Effector memory CD4-positive, alpha-beta T cell (primary cell): ENCODE results near the gene SMPD3.

Experiments used
- DNase-seq, 3 donors: peaks; one replicate each; pipeline ENCODE4 v3.0.0-alpha.2; 2020
- H3K27ac ChIP-seq: 2 replicates; pipeline ENCODE4 v1.7.0; 2013; ENCODE audit warnings: mild to moderate bottlenecking, low read length, moderate library complexity; ENCODE audit not compliant: insufficient read depth, poor library complexity, severe bottlenecking
- H3K27me3 ChIP-seq: replicated peaks from 2 replicates; pipeline ENCODE4 v1.7.0; 2013; ENCODE audit warnings: mild to moderate bottlenecking, low read length; ENCODE audit not compliant: insufficient read depth, control insufficient read depth, poor library complexity, severe bottlenecking
- H3K36me3 ChIP-seq: 2 replicates; pipeline ENCODE4 v1.7.0; 2013; ENCODE audit warnings: mild to moderate bottlenecking, low read length, moderate library complexity; ENCODE audit not compliant: control insufficient read depth, insufficient read depth
- H3K4me1 ChIP-seq: 2 replicates; pipeline ENCODE4 v1.7.0; 2013; ENCODE audit warnings: low read length, mild to moderate bottlenecking; ENCODE audit not compliant: control insufficient read depth, insufficient read depth, poor library complexity, severe bottlenecking
- H3K4me3 ChIP-seq: 2 replicates; pipeline ENCODE4 v1.7.0; 2013; ENCODE audit warnings: low read length, low read depth, mild to moderate bottlenecking; ENCODE audit not compliant: insufficient read depth, poor library complexity, severe bottlenecking
- H3K9me3 ChIP-seq: 2 replicates; pipeline ENCODE4 v1.7.0; 2013; ENCODE audit warnings: mild to moderate bottlenecking, low read length, moderate library complexity; ENCODE audit not compliant: control insufficient read depth

SMPD3 gene

DNA sequence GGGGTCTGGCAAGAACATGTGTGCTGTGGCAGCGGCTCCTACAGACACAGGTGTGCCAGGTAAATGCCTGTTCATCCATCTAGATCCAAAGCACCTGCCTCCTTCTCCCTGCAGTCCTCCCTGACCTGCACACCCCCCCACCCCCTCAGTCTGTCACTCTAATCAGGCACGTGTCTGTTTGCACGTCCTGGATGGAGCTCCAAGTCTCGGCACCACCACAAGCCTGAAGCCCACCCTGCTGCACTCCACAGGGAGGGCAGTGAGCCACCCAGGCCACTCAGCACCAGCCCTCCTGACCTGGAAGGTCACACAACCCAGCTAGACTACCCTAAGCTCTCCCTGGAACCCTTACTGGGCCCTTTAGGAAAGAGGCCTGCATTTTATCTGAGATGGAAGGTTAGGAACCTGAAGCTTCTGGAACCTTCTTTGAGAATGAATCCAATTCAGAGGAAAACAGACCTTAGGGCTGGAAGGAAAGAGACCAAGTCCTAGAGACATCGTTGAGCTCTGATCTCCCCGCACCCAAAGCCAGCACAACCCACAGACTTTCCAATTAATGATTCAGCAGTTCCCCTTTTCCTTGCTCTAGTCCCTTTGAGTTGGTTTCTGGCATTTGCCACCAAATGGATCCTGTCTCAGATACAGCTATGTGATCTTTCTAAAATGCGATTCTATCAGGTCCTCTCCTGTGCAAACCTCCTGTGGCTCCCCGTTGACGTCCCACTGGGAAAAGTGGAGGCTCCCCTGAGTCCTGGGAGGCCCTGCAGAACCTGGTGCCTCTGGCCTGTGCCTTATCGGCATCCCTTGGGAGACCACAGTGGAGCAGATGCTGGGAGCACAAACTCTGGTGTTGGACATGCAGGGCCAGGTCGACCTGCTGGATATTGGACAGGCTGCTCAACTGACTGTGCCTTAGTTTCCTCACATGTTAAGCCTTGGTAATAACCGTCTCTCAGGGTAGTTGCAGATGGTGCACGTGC, 69.6 kb downstream of the SMPD3 start:
- Histone ChIP-seq H3K9me3 (no peaks in the 10 kb centered on the region), H3K27me3 (no peaks in the 10 kb centered on the region), H3K36me3 (no peaks in the 10 kb centered on the region), H3K4me3 (no peak overlapping the region), H3K27ac (no peak overlapping the region), H3K4me1 (peaks cover 8% of the 10 kb centered on the region)
- no peak for DNase-seq

DNA sequence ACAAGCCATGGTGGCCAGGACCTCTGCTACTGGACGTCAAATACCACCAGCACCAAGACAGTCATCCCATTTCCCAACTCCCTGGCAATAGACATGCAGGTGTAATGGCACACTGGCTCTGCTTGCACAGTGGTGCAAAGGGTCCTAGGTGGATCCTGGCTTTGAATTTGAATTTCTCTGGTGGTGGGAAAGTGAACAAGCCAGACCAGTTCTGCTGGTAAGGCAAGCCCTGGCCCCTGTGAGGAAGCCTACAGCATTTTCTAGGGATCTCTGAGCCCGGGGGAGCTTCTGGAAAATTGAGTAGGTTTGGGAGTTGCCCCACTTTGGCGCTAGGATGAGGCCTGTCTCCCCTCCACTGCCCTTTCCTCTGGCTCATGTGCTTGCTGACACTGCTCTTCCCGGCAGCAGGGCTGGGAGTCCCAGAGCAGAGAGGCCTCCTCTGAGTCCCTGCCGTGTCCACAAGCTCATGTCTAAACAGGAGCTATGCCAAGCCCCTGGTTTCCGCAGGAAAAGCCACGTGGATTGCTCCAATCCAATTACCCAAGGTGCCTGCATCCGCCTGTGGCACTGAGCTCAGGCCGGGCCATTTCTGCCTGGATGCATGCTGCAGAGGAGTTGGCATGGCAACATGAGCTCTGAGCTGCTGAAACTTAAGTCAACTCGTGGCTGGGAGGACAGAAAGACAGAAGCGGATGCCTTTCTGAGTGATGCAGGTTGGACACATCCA, 70.5 kb downstream of the SMPD3 start:
- no peaks in the 10 kb centered on the region for H3K9me3 ChIP-seq
- DNase-seq, result no peak

DNA sequence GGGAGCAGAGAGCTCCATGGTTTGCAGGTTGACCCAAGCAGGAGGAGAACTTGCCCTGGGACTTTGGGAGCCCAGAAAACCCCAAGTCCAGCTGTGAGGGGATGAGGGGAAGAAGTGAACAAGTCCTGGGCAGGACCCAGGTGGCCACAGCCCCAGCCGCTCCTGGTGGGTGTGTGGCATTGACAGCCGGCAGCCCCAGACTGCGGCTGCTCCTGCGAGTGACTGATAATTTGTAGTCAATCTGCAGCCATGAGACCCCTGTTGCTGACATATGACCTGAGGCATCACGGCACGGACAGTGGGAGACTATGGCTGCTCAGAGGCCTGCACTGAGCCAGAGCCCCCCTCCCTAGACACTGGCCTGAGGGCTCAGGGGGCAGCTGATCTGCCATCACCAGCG, 71.1 kb downstream of the SMPD3 start:
- Histone ChIP-seq H3K9me3 (no peaks in the 10 kb centered on the region), H3K27me3 (no peaks in the 10 kb centered on the region), H3K27ac (no peak overlapping the region), H3K4me3 (no peak overlapping the region), H3K36me3 (no peaks in the 10 kb centered on the region), H3K4me1 (peaks cover 8% of the 10 kb centered on the region)
- no peak for DNase-seq

More for the DNA sequence above, 70.5 kb downstream of the SMPD3 start:
- H3K4me3 ChIP-seq, result no peak overlapping the region
- H3K4me1 ChIP-seq, result peaks cover 8% of the 10 kb centered on the region
- H3K27me3 ChIP-seq, result no peaks in the 10 kb centered on the region
- no peaks in the 10 kb centered on the region for H3K36me3 ChIP-seq
- H3K27ac ChIP-seq, result no peak overlapping the region

DNA sequence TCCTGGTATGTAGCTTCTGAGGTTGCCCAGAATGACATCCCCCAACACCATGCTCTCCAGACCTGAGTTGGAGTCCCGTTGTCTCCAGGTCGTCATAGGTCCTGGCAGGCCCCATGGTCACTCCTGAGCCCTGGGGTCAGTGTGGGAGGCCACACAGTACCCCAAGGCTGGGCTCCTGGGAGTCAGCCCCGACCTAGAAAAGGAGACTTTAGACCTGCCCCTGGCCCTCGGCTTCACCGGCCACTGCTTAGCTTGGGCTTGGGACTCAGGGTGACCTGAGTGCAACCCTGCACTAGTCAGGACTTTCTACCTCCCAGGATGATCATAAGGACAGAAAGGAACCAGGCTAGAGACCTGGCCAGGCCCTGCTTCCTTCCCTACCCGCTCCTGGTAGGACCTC, 71.7 kb downstream of the SMPD3 start:
- DNase-seq, result no peak
- no peaks in the 10 kb centered on the region for H3K27me3 ChIP-seq

DNA sequence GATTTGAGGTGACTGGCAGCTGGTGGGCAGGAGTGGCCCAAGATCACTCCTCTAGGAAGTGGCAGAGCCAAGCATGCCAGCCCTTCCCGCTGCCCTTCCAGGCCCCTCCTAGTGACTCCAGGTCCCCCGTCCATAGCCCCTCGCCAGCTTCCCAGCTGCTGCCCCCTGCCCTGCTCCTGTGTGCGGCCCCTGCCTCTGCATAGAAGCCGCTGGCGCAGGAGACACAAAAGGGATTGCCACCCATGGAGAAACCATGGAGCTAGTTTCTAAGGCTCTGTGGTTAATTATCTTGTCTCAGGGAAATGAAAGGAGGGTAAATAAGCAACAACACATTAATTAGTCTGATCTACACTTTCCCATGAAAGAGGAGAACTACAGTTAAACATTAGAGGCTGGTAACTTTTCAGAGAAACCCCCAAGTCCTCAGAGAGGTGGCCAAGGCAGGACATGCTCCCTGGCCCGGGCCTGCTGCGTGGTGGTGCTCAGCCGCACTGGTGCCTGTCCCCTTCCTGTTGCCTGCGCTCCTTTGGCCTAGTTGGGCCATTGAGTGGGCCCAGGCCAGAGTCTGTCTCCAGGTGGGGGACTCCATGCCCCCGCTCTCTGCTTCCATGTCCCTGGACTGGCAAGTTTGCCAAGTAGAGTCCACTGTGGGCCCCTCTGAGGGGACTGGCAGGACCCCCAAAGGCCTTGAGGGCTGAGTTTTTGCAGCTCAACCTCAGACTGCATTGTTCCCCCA, 72.3 kb downstream of the SMPD3 start:
- H3K27me3 ChIP-seq, result no peaks in the 10 kb centered on the region
- H3K9me3 ChIP-seq, result no peaks in the 10 kb centered on the region
- DNase-seq, result no peak
- H3K4me1 ChIP-seq, result peaks cover 12% of the 10 kb centered on the region
- H3K27ac ChIP-seq, result no peak overlapping the region
- H3K4me3 ChIP-seq, result no peak overlapping the region
- H3K36me3 ChIP-seq, result no peaks in the 10 kb centered on the region

More for the DNA sequence above, 71.7 kb downstream of the SMPD3 start:
- H3K4me1 ChIP-seq, result peaks cover 8% of the 10 kb centered on the region
- no peak overlapping the region for H3K27ac ChIP-seq
- no peaks in the 10 kb centered on the region for H3K9me3 ChIP-seq
- H3K4me3 ChIP-seq, result no peak overlapping the region
- no peaks in the 10 kb centered on the region for H3K36me3 ChIP-seq

DNA sequence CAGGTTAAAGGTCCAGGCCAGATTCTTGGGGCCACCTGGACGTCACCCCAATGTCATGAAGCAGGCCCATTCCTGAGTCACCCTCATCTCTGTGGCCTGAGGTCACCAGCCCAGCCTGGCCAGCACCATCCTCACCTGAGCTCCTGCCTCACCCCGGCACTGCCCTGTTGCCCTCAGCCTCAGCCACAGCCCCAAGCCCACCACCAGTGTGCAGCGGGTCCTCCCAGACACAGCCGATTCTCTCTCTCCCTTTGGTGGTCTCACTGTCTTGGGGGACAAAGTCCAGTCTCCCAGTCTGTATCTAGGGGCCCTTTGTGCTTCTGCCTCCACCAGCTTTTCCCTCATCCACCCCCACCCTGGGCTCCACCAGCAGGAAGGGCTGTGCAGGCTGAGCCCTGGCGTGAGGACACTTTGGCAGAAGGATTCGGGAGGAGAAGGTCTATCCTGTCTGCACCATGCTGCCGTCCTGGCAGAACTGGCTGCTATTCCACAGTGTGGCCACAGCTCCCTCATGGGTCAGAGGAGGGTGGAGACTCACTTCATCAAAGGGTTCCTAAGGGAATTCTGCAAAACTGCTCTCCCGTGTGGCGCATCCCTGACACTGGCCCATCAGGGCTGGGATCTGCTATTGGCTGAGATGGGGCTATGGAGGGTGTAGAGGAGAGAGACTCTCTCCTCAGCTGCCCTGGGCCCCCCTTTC, 73.2 kb downstream of the SMPD3 start:
- Histone ChIP-seq H3K4me3 (no peak overlapping the region), H3K27me3 (no peaks in the 10 kb centered on the region), H3K36me3 (no peaks in the 10 kb centered on the region), H3K9me3 (no peaks in the 10 kb centered on the region), H3K4me1 (peaks cover 18% of the 10 kb centered on the region), H3K27ac (no peak overlapping the region)
- no peak for DNase-seq

DNA sequence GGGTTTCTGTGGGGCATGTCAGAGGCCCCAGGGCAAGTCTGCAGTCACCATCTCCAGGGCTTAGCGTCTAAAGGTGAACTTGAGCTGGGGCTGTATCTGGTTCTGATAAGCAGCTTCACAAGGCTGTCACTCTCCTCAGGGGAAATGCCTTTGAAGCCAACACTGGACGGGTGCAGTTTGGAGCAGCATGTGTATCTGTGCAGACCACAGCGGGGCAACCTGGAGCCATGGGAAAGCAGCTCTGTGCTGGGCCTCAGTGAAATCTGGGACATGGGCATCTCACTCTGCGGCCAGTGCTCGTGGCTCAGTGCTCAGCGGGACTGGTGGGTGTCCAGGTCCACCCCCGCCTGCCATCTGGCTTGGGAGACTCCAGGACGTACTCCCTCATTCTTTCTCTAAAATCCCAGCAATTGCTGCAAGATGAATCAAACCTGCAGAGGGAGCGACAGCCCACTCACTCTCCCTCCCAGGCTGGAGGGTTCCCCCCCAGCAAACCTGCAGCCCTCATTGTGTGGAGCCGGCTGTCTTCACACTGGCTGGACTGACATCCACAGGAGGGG, 74.0 kb downstream of the SMPD3 start:
- Histone ChIP-seq H3K9me3 (no peaks in the 10 kb centered on the region), H3K4me1 (peaks cover 15% of the 10 kb centered on the region), H3K36me3 (no peaks in the 10 kb centered on the region), H3K27me3 (no peaks in the 10 kb centered on the region), H3K27ac (no peak overlapping the region), H3K4me3 (no peak overlapping the region)
- no peak for DNase-seq

DNA sequence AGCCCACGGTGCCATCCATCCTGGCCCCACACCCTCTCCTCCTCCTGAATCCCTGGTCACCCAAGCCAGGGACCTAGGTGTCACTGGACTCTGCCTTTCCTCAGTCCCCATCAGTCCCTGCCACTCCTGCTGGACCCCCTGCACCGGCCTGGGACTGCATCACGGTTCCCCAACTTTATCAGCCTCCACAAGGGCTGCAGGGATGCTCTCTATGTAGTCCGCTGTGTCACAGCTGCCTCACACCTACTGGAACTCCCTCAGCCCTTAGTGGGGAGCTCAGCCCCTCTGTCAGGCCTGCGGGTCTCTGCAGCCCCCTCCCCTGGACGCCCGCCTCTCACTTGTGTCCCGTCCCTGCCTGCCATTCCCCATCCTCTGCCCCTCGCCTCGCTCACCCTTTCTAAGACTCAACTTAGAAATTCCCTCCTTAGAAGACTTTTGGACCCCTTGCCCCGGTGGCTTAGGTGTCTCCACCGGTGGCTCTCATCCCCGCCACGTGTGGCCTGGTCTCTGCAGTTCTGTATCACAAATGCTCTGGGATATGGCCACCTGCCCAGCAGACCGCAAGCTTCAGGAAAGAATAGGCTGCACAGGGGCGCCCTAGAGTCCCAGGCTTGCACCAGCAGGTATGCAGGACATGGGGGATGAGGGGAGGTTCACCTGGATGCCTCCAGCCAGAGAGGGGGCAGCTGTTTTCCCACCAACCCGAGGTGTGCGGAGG, 74.6 kb downstream of the SMPD3 start:
- Histone ChIP-seq H3K4me3 (no peak overlapping the region), H3K36me3 (no peaks in the 10 kb centered on the region), H3K27ac (no peak overlapping the region), H3K27me3 (no peaks in the 10 kb centered on the region), H3K9me3 (no peaks in the 10 kb centered on the region), H3K4me1 (peaks cover 19% of the 10 kb centered on the region)
- no peak for DNase-seq

DNA sequence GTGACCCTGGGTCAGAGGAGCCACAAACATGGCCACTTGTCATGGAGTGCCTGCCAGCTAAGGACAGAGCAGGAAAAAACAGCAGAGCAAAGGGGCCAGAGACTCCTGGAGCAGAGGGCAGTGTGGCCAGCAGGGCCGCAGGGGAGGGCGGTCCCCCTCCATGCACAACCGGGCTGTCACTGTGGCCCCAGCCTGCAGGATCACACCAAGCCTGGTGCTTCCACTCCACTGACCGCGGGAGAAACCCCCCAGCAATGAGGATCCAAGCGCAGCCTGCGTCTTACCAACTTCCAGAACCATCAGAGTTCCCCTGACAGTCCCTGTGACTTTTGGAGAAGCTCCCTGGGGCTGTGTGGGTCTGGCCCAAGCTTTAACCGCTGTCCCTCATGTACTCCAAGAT, 75.5 kb downstream of the SMPD3 start:
- Histone ChIP-seq H3K4me3 (no peak overlapping the region), H3K4me1 (peaks cover 25% of the 10 kb centered on the region), H3K9me3 (no peaks in the 10 kb centered on the region), H3K27me3 (no peaks in the 10 kb centered on the region), H3K36me3 (no peaks in the 10 kb centered on the region), H3K27ac (no peak overlapping the region)
- no peak for DNase-seq
